T-helper 1 cell treated with Interleukin-12 subunit alpha and Interleukin-12 subunit beta and Interleukin-4 antibody, amounts not matched to agents 30 ng/mL and 1 ng/mL, for 36 hours (primary cell): ENCODE data around the gene MRTFA. TPM values are rescaled to one million over a fixed set of nuclear protein-coding genes. Genes with fewer than 3 reads are reported as not detected.
"Not testable (repeated sequence)": the region's sequence is repeated elsewhere in the genome, so short reads cannot be mapped to it uniquely, and the experiment has no call there.

Experiments used
- intact Hi-C: fragments of 100-400 bp; cut with micrococcal nuclease; formaldehyde crosslinking; loops from one replicate; pipeline ENCODE4 v1.15.1; 2024
- total RNA-seq: library from RNA; stranded (reverse); gene quantifications from 2 replicates; pipeline ENCODE4 v1.2.3, GENCODE V29; 2022

The MRTFA gene
- total RNA-seq, 1 donor from 2014 or later, result 56.8 TPM

DNA sequence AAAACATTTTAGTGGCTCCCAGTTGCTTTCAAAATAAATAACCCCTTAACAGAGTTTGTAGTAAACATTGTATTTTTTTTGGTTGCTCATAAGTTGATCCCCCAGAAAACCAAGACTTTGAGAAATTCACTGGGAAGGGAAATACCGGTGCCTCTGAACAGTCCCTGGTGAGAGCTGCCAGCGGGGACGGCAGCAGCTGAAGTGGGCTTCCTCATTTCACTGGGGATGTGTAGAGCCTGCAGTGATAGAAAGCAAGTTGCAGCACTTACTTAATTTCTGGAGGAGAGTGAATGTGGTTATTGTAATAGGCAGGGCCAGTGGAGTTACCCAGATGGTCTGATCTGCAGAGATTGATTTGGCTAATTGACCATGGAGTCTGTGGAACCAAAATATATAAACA, 24.2 kb upstream of the MRTFA start:
- intact Hi-C loops, result no loop called here

DNA sequence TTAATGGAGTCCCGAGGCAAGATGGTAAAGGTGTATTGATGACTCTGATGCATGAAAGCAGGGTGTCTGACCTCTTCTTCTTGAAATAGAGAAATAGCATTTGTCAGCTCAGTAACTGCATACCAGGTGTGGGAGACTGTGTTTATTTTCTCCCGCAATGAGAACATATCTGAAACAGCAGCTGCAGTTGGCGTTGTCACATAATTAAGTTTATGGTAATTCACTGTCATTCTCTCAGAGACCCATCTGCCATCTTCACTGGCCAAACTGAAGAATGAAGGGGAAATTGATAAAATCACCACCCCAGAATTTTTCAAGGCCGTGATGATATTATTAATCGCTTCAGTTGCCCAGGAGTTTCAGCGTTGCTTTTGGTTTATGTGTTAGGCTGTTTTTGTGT, 22.6 kb upstream of the MRTFA start:
- intact Hi-C loops, result no loop called here

DNA sequence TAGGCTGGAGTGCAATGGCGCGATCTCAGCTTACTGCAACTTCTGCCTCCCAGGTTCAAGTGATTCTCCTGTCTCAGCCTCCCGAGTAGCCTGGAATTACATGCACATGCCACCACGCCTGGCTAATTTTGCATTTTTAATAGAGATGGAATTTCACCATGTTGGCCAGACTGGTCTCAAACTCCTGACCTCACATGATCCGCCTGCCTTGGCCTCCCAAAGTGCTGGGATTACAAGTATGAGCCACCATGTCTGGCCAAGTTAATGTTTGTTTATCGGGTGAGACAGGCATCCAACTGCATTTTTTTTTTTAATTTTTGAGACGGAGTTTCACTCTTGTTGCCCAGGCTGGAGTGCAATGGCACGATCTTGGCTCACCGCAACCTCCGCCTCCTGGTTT, 20.1 kb upstream of the MRTFA start:
- intact Hi-C loops, result not testable (repeated sequence)

DNA sequence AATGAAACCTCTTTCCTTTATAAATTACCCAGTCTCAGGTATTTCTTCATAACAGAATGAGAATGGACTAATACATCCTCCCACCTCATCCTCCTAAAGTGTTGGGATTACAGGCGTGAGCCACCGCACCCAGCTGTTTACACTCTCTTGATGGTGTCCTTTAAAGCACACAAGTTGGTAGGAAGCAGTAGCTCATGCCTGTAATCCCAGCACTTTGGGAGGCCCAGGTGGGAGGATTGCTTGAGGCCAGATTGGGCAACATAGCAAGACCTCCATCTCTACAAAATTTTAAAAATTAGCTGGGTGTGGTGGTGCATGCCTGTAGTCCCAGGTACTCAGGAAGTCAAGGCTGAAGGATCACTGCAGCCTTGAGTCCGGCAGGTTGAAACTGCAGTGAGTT, 19.4 kb upstream of the MRTFA start:
- intact Hi-C loops, result not testable (repeated sequence)

DNA sequence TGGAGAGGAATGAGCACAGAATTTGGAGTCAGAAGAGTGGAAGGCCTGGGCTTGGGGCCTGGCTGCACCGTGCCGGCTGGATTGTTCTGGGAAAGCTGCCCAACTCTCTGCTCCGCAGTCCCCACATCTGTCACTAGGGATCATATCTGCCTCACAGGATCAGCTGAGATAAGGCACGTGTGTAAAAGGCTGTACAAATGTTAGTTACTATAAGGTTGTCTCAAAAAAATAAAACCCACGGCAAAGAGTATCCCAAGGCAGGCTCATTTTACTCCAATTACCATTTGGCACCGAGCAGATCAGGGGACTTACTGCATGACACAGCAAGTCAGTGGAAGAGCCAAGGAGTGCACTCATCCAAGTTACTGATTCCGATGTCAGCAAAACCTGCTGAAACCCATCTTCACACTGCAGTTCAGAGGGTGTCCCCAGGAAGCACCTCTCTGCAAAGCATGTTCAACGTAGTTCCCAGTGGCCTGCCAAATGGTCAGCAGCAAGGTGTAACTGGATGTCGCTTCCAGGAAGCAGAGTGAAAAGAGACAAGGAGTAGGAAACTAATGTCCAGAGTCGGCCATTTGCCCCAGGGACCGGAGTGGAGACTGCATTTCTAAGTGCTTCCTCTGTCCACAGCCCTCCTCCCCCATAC, 18.1 kb upstream of the MRTFA start:
- intact Hi-C loops, result no loop called here

DNA sequence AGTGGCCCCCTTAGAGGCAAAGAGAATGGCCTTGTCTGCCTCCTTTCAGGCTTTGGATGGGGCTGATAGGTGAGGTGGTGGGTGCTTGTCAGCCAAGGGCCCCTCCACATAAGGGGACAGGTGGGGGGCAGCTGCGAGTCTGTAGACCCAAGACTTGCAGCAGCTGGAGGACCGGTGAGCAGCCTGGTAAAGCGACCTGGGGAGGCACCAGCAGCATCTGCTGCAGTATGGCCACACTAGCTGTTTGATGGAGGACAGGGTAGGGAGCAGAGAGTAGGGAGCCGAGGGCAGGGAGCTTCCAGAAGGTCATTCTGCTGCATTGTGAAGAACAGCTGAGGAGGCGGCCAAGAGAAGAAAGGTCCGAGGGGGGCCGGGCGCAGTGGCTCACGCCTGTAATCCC, 16.8 kb upstream of the MRTFA start:
- intact Hi-C loops, result no loop called here

DNA sequence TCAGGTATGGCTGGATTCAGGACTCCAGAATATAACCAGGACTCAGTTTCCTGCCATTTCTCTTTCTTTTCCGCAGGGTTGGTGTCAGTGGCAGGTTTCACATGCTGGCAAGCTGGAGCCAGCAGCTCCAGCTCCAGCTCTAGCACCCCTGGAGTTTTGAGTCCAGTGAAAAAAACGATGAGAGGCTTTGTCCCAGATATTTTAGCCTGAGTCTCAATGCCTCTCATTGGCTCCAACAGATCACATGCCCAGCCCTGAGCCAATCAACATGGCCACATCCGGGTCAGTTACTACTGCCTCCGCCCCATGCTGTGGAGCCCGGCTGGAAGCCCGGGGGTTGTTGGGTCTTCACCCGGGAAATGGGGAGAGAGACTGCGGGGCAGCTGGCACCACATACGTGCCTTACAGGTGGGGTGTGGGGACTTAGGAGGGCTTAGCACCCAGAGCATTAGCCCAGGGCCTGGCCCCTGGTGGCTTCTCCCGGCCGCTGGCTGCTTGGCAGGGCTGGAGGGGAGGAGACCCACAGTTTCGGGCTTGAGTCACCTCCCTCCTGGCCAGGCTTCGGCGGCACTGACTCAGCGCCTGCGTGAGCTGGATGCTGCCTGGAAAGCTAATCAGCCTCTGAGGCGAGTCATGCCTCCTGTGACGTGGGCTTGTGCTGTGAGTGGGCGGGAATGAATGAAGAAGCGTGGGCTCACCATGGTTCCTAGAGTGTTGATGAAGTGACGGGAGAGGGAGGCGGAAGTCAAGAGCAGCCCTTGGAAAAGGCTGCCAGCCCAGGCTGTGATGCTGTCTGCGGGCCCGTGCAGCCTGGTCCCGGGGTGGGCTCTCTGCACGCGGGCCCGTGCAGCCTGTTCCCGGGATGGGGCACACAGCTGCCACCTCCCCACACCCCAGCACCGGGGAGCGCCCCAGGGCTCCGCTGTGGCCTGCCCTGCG, 15.3 kb upstream of the MRTFA start:
- intact Hi-C loops, result loop anchor here (1.0 kb wide), 2 partner anchors 15 to 31 kb away; no protein-coding TSS in a partner anchor

DNA sequence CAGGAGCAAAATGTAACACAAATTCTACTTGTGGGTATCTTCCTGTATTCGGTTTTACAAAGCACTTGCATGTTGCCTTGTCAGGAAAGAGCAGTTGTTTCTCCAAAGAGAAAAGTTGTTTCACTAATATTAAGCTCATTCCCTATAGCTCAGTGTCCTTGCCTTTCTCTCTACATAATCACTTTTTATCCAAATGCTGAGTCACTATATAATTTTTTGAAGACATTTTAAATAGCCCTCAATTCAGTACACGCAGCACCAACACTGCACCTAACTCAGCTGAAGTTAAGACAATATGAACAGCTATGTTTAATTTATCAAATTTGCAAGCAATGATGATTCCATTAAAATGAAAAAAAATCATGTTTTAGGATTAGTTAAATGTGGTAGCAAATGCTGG, 14.5 kb upstream of the MRTFA start:
- intact Hi-C loops, result loop anchor here (1.0 kb wide), 1 partner anchor 14 kb away; no protein-coding TSS in a partner anchor

DNA sequence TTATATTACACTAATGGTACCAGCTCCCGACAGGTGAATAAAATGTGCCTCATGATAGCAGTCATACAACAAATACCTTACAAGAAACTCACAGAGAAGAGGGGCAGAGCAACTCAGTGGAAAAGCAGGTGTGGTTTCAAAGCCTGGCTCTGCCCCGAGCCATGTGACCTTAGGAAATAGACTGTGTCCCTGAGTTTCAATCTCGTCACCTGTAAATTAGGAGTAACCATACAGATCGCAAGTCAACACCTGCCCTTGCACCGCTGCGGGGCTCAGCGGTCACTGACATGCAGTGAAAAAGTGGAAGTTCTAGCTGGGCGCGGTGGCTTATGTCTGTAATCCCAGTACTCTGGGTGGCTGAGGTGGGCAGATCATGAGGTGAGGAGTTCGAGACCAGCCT, 11.9 kb upstream of the MRTFA start:
- intact Hi-C loops, result no loop called here

DNA sequence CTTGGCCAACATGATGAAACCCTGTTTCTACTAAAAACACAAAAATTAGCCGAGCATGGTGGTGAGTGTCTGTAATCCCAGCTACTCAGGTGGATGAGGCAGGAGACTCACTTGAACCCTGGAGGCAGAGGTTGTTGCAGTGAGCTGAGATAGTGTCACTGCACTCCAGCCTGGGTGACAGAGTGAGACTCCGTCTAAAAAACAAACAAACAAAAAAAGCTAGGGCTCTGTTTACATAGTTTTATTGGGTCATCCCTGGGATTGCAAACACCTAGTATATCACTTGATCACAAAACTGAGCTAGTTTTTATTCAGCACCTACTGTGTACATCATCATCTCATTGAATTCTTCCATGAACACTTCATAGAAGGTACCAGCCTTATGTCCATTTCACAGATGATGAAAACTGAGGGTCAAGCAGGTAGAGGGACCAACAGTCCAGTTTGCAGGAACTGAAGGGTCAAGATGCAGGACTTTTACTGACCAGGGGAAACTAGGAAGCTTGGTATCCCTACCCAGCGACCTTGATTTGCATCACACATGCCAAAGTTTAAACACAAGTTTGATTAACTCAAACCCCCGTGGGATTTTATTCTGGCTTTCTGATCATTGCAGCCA, 9.2 kb upstream of the MRTFA start:
- intact Hi-C loops, result loop anchor here (1.0 to 2.0 kb wide), 9 partner anchors 8 to 254 kb away; no protein-coding TSS in a partner anchor

DNA sequence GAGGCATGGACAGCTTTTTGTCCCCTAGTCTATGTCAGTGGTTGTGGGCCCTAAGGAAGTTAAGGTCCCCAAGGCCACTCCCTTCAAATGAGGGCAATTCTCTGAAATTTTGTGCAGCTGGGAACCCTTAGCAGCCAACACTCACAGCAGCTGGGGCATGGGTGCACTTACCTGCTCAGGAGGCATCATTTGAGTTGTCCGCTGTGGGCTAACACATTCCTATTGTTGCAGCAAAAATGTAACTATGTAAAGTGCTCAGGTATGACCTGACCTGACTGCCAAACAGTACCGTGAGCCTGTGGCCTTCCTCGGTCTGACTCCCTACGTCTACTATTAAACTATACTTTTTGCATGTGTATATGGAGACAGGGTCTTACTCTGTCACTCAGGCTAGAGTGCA, 5.8 kb upstream of the MRTFA start:
- intact Hi-C loops, result no loop called here

DNA sequence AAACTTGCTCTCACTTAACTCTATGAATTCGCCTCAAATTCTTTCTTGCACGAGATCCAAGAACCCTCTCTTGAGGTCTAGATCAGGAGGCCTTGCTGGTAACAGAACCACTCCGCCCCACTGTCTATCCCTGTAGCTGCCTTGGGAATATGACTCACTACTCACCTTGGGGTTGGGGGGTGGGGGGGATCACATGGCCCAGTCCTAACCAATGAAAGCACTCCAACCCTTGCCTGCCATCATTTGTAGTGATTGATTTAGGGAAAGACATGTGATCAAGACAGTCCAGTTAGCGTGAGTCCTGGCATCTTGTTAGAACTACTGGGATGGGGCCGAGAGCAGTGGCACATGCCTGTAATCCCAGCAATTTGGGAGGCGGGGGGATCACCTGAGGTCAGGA, 4.8 kb upstream of the MRTFA start:
- intact Hi-C loops, result no loop called here

DNA sequence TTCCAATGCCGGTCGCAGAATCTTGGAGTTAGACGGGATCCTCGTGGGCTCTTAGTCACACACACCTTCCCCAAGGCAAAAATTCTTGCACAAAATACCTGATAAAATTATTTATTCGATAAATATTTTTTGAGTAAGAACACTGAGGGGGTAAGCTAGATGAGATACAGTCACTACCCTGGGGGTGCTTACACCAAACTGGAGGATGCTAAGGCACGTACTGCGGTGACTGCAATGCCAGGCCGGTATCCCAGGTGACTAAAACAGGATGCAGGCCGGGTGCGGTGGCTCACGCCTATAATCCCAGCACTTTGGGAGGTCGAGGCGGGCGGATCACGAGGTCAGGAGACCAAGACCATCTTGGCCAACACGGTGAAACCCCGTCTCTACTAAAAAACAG, 1.7 kb upstream of the MRTFA start:
- intact Hi-C loops, result loop anchor here (5.0 to 10.0 kb wide), 2 partner anchors 744 to 1103 kb away; partner anchors contain the start of genes RPS19BP1 and TEF

DNA sequence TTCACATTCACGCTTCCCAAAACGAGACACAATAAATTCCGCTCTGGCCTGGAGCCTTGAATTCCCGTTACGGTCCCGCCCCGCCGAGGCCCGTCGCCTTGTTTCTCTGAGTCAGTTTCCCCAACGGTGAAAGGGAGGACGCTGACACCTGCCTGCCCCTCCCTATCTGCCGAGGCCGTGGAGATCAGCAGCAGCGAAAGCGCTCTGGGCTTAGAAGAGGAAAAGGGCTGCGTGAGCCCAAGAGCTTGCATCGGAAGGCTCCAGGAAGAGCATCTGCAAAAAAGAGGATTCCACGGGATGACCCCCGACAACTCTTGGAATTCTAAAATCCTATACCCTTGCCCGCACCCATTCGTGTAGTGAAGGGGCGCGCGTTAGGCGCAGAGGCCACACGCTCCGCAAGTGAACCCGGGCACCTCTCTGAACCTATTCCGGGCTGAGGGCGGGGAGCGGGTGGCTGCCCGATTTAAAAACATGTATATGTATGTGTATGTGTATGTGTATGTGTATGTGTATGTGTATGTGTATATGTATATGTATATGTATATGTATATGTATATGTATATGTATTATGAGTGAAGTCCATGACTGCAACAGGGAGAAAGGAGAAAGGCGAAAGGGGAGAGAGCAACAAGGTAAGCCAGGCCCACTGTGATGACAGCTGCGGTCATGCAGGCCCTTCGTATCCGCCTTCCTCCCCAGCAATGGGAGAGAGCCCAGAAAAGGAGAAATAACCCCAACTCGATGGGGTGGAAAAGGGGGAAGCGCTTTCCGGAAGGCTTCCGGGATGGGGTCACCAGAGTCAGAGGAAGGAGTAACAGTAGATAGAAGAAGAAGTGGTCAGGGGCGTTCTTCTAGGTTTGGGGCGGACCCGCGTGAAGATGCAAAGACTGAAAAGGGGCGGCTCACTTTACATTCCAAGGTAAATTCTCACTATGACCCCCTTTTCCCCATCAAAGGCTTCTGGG, 948 bp upstream of the MRTFA start:
- intact Hi-C loops, result loop anchor here (1.0 to 10.0 kb wide), 10 partner anchors 9 to 1103 kb away; partner anchors contain the start of genes RPS19BP1 and TEF

DNA sequence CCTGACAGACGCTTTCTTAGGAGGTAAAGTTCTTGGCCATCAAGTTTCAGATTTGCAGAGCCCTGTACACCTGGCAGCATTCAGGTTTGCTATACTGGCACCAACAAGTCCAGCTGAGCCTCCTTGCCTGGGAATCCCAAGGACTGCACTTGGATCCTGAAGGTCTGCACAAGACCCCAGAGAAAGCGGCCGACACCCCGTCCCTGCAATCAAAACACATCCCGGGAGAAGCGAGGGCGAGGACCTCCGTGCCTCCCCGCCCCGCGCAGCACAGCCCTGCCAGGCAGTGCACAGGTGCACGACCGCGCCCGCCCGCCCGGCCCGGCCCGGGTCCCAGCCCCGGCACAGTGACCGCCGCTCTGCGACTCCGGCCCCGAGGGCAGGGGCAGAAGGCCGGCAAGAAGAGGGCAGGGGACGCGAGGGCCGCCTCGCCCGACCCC, 559 bp downstream of the MRTFA start:
- intact Hi-C loops, result loop anchor here (1.0 to 10.0 kb wide), 15 partner anchors 33 to 1101 kb away; partner anchors contain the start of genes DESI1, L3MBTL2, RBX1 and RPS19BP1

DNA sequence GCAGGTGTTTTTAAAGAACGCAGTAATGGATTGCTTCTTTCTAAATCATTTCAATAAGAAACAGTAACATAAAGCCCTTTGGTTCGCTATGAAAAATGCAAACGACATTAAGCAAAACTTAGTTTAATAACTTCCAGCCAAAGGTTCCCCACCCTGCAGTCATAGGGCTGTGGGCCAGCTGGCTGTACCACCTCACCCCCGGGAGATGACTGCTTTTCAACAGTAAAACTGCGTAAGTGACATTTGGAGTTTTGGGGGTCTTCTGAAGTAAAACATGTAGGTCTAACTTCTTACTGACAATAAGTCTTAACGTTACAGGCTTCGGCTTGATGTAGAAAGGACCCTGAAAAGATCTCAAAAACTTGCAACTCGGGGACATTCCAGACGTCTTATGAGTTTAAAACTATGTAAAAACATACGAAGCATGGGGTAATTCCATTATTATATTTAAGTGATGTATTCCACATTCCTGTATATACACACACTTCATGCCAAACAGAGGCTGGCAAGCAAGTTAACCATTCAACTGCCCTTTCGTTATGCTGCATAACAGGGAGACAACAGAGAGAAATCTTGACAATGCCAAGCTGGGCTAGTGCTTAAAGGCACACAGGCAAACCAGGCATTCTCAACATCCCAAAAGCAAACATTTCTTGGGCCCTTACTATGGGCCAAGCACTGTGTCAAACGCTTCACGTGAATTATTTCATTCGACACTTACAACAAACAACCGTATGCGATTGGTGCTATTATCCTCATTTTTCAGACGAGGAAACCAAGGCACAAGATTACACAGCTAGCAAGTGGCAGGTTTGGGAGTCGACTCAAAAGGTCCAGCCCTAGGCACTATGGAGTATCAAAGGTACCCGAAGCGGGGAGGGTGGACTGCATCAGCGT, 1.2 kb downstream of the MRTFA start:
- intact Hi-C loops, result loop anchor here (1.0 to 10.0 kb wide), 3 partner anchors 265 to 1100 kb away; partner anchors contain the start of genes RPS19BP1, SGSM3 and TEF

DNA sequence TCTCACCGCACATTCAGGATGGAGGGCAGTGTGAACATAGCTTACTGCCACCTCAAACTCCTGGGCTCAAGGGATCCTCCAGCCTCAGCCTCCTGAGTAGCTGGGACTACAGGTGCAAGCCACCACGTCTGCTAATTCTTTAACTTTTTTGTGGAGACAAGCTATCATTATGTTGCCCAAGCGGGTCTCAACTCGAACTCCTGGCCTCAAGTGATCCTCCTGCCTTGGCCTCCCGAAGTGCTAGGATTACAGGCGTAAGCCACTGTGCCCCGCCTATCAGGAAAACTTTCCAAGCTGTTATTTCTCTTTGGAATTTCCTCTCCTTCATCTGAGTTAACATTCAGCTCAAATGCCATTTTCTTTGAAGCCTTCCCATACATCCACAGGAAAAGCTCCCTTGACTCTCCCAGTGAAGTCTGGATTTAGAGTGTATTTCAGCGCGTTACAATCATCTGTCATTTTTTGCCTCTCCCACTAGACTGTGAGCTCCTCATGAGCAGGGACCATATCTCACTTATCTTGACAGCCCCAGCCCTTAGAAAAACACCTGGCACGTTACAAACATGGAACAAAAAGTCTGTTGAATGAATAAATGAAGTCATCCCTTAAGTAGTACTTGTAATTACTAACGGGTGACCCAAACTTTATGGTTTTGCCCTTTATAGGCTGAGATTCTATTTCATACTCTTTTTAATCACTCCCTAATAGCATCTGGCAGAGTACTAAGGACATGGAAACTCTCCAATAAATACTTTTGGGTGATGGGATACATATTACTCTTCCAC, 2.2 kb downstream of the MRTFA start:
- intact Hi-C loops, result loop anchor here (10.0 kb wide), 1 partner anchor 1100 kb away; the partner anchor contains the start of gene RPS19BP1

DNA sequence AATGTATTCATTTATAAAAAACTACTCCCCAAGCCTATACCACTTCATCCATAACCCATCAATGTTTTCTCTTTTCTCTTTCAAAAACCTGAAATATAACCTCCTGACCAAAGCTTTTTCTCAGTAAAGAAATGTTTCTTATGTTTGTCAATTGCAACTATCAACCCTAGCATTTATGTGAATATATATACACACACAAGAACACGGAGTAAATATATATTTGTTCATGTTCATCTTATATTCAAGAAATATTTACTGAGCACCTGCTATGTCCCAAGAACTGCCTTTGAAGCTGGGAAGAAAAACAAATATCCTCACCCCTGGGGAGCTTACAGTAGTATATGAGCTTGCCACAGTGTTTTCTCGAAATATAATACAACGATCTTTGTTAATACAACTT, 3.5 kb downstream of the MRTFA start:
- intact Hi-C loops, result loop anchor here (10.0 kb wide), 1 partner anchor 1098 kb away; the partner anchor contains the start of gene RPS19BP1
